ENCODE measurements around the gene ZNF580. TPM values are rescaled to one million over a fixed set of nuclear protein-coding genes. Genes with fewer than 3 reads are reported as not detected.

The ZNF580 gene
- total and polyA plus RNA-seq, 10 of the 15 experiments (the other 5 are each of a cell fraction or from before 2014, with no cell fraction given), result 2.3 to 31.8 (median 10.0) TPM

- TF ChIP-seq ZBTB4 (CRISPR knock-in tag; IDR thresholded peaks at IDR 0.05) (no peak), RELA (IDR thresholded peaks at IDR 0.05; ENCODE audit: borderline replicate concordance, partially characterized antibody) (peak; percentile 31), CBFB (IDR thresholded peaks at IDR 0.05; ENCODE audit: low read depth) (peak; percentile 33; the same call in 1 of the 2 replicates), BCLAF1 (IDR thresholded peaks at IDR 0.05) (no peak), NBN (IDR thresholded peaks at IDR 0.05) (0 out of 2 replicates have a peak, but pooled peaks have one; percentile 60), NFIC (IDR thresholded peaks at IDR 0.05; ENCODE audit: low read depth, low read length) (no peak), ELK1 (IDR thresholded peaks at IDR 0.05; ENCODE audit: low read depth, low read length) (peak; percentile 91), ZNF217 (IDR thresholded peaks at IDR 0.05) (peak; percentile 65; the same call in 1 of the 2 replicates), ZBED1 (IDR thresholded peaks at IDR 0.05; ENCODE audit: borderline replicate concordance) (no peak), PBX3 (IDR thresholded peaks at IDR 0.05; ENCODE audit: insufficient replicate concordance, low read depth, low read length) (no peak), CHD1 (IDR thresholded peaks at IDR 0.05; ENCODE audit: low read depth, low read length) (peak; percentile 49; the same call in 1 of the 2 replicates), MAX (IDR thresholded peaks at IDR 0.05; ENCODE audit: low read depth, low read length) (peak; percentile 94), USF2 (IDR thresholded peaks at IDR 0.05; ENCODE audit: borderline replicate concordance, low read depth, low read length) (peak; percentile 65), SMAD5 (IDR thresholded peaks at IDR 0.05; ENCODE audit: low read depth) (no peak), CHD2 (IDR thresholded peaks at IDR 0.05; ENCODE audit: borderline replicate concordance, low read depth, low read length) (peak; percentile 39; the same call in 1 of the 2 replicates), E4F1 (IDR thresholded peaks at IDR 0.05; ENCODE audit: borderline replicate concordance, partially characterized antibody) (peak; percentile 77)
Measured at GRCh38 chr19:55654868-55655647, 14.3 kb downstream of the ZNF580 start, which contains the start of gene U2AF2 (continued).
